HG03558 (cell line): Measurements from ENCODE around the gene SORBS1.

Source experiments
- ATAC-seq: cut with Tn5 transposase; IDR thresholded peaks from one replicate; pipeline ENCODE4 v1.9.1; 2021; ENCODE audit warnings: moderate number of reproducible peaks; ENCODE audit not compliant: unreplicated experiment; ENCODE audit errors: extremely low read depth

Gene SORBS1

GRCh38 chr10:95445223-95445836 is 115.8 kb downstream of the SORBS1 start:
- ATAC-seq, result no peak

- no peak for ATAC-seq
Measured at GRCh38 chr10:95444792-95445191, 116.4 kb downstream of the SORBS1 start.

- ATAC-seq, result no peak
Measured at GRCh38 chr10:95443636-95444035, 117.5 kb downstream of the SORBS1 start.

GRCh38 chr10:95442341-95442740 is 118.8 kb downstream of the SORBS1 start:
- ATAC-seq, result no peak

GRCh38 chr10:95441547-95441923 is 119.6 kb downstream of the SORBS1 start:
- ATAC-seq, result peak; percentile 23

- ATAC-seq, result peak; percentile 83
Measured at GRCh38 chr10:95440756-95441546, 120.2 kb downstream of the SORBS1 start.

GRCh38 chr10:95440038-95440725 is 121.0 kb downstream of the SORBS1 start:
- ATAC-seq, result no peak

- ATAC-seq, result no peak
Measured at GRCh38 chr10:95438781-95439180, 122.4 kb downstream of the SORBS1 start.

- no peak for ATAC-seq
Measured at GRCh38 chr10:95437669-95438068, 123.5 kb downstream of the SORBS1 start.

GRCh38 chr10:95435548-95436279 is 125.5 kb downstream of the SORBS1 start:
- ATAC-seq, result no peak

GRCh38 chr10:95434583-95434982 is 126.6 kb downstream of the SORBS1 start:
- ATAC-seq, result no peak

- no peak for ATAC-seq
Measured at GRCh38 chr10:95431900-95432342, 129.2 kb downstream of the SORBS1 start.

GRCh38 chr10:95430231-95430951 is 130.8 kb downstream of the SORBS1 start:
- peak; percentile 88 for ATAC-seq

- ATAC-seq, result no peak
Measured at GRCh38 chr10:95429639-95430038, 131.5 kb downstream of the SORBS1 start.

- no peak for ATAC-seq
Measured at GRCh38 chr10:95428701-95429100, 132.5 kb downstream of the SORBS1 start.

GRCh38 chr10:95426482-95426881 is 134.7 kb downstream of the SORBS1 start:
- no peak for ATAC-seq

- ATAC-seq, result no peak
Measured at GRCh38 chr10:95425592-95426465, 135.3 kb downstream of the SORBS1 start.

GRCh38 chr10:95423164-95424005 is 137.8 kb downstream of the SORBS1 start:
- ATAC-seq, result no peak
